Subcutaneous preadipocyte (primary cell): Measurements from ENCODE around the gene LRRC17. TPM values are rescaled to one million over a fixed set of nuclear protein-coding genes. Genes with fewer than 3 reads are reported as not detected.

Source experiments
- total RNA-seq: library from RNA; depleted of rRNA; stranded (reverse); fragments of >200 nt; gene quantifications from 2 replicates; pipeline ENCODE4 v1.2.3, GENCODE V29; 2012

LRRC17 gene
- 2.6 and 9.6 TPM in 2 replicates for total RNA-seq

GRCh38 chr7:102912742-102913141 is at the start of gene LRRC17:
TSS of gene LRRC17 (plus strand) at chr7:102913000. CDS start at chr7:102933914, 20,914 bp downstream.

Other genes starting within 250 kb of the LRRC17 start
- gene POLR2J2, start 241.3 kb upstream of the LRRC17 start, total RNA-seq = 2.6 and 8.0 TPM in 2 replicates
- 7.0 and 9.6 TPM in 2 replicates for gene FAM185A, start 164.0 kb upstream of the LRRC17 start, total RNA-seq
- gene FBXL13, start 161.8 kb downstream of the LRRC17 start, total RNA-seq = 0.73 and 0.78 TPM in 2 replicates
- 29.9 and 30.5 TPM in 2 replicates for gene ARMC10, start 162.1 kb downstream of the LRRC17 start, total RNA-seq
- 7.0 and 7.7 TPM in 2 replicates for gene NAPEPLD, start 236.1 kb downstream of the LRRC17 start, total RNA-seq